CD4-positive, alpha-beta T cell treated with Interleukin-15 for 4 hours (primary cell): ENCODE data around the gene ZDHHC19.
A peak's percentile ranks its signal among the peaks of the same experiment; 100 is the strongest.
"Not testable (repeated sequence)": the region's sequence is repeated elsewhere in the genome, so short reads cannot be mapped to it uniquely, and the experiment has no call there.

Source experiments
- DNase-seq: peaks from one replicate; pipeline ENCODE4 v3.0.0-alpha.2; 2020; ENCODE audit warnings: low spot score

Gene ZDHHC19

DNA sequence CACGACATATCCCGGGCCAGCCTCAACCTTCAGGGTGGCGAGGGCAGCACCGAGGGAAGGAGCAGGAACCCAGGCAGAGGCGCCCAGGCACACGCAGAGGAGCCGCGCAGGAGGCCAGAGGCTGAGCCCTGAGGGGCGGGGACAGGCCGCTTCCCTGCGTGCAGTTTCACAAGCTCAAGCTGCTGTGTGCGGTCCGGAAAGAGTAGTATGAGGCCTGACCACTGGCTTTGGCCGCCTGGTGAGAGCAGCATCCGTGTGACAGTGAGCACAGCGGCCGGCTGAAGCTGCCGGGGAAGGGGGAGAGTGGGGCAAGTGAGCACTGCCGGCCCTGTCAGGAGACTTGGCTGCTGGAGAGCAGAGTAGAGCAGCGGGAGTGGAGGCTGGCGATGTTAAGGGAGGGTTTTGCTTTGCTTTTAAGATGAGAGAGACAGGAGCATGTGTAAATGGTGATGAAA, 8.7 kb downstream of the ZDHHC19 start:
- no peak for DNase-seq

DNA sequence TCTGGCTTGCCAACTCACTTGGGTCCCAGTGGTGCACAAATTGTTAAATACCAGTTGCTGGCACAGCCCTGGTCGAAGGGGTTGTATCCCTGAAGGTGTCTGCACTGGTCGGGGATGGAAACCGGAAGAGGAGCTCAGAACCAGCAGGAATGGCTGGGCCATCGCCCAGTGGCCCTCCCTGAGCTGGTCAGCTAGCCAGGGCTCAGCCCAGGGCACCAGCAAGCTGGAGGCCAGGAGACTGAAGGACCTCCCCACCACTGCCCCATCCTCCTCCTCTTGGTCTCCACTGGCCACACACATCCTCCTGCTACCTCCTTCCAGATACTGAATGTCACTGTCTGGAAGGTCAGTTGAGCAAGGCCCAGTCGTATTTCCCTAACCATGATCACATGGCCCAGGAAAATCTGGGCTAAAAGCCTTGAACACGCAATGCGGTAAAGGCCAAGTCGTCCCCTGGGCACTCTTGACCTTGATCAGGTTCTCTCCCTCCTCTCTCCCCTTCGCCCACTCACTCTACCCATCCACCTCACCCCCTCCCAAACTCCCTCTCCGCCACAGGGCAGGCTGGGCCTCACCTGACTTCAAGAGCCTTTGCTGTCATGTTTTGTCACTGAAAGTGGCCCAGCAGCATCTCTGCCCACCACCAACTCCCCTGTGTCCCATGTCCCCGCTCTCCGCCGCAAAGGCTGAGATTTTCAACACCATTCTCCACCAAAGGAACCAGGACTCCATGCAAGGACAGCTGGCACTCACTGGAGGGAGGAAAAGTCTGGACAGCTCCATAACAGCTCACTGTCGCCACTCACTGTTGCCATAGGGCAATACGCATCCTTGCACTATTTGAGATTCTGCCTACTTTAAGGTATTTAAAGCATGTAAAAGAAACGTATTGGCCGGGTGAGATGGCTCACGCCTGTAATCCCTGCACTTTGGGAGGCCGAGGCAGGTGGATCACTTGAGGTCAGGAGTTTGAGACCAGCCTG, 12.1 kb downstream of the ZDHHC19 start:
- DNase-seq = no peak

DNA sequence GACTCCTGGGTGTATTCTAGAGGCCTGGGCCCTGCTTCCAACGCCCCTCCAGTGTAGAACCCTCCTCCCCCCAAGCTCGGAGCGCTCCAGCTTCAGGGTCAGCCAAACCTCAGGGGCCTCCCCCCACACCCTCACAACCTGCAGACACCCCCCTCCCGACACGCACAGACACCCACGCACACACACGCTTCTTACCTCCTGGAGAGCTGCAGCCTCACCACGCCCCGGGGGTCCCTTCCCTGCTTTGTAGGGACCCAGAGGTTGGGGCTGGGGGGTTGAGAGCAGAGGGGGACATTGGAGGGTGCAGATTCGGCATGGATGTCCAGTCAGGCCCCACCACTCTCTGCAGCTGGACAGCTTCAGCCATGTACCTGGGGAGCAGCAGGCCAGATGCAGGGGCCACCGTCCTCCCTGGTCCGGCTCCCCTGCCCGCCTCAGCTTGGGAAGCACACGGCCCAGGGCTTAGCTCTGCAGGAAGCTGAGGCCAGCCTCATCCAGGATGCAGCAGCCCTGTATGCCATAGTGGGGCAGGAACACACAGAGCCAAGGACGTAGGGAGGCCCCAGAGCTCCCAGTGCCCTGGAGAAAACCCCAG, 13.0 kb downstream of the ZDHHC19 start:
- DNase-seq = no peak

DNA sequence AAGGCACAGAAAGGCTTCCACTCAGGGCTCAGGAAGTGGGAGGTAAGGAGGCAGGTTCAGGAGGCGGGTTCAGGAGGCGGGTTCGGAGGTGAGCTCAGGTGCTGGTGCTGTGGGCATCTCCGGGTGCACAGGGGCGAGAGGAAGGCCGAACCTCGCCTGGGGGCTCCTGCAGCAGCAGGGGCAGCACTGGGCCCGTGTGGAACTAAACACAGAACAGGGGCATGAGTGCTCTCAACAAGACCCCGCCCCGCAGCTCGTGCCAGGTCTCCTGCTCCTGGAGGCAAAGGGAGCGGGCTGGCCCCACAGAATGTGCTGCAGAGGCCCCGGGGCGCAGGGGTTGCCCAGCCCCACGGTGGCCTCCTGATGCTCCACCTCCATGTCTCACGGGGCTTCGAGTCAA, 13.7 kb downstream of the ZDHHC19 start:
- no peak for DNase-seq

DNA sequence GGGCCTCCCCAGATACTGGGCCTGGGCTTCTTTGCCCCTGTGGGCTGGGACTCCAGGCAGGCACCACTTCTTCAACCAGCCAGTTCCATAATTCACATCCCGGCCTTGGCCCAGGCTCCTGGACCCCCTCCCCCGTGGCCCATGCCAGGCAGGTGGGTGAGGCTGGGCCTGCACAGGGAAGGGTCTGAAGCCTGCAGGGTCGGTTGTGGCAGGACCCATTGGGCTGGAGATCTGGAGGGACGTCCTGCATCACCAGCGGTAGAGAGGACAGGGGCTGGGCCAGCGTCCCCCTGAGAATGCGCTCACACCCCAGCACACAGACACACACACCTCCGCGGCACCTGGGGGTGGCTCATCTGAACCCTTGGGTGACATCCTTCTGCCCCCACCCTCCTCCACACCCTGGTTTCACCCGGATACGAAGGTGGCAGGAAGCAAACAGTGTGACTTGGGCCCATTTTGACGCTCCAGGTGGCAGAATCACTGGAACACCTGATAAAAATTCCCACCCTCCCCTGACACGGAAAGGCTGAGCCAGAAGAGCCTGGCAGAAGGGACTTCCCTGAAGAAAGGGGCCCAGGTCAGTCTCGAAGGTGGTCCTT, 15.4 kb downstream of the ZDHHC19 start:
- peak; percentile 31 for DNase-seq

DNA sequence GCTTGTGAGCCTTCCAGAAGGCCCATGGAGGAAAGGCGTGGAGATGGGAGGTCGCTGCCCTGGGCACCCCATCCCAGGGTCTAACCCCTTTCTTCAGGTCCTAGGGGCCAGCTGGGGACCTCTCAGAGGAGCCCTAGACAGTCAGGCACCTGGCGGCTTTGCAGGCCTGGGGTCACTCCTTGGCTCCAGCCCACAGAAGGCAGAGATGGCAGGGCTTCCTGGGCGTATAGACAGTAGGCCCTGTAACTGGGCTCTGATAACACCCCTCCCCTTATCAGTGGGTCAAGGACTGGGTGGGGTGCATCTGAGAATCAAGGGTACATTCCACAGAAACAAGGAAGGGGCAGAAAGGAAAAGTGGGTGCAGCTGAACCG, 16.7 kb downstream of the ZDHHC19 start:
- no peak for DNase-seq

DNA sequence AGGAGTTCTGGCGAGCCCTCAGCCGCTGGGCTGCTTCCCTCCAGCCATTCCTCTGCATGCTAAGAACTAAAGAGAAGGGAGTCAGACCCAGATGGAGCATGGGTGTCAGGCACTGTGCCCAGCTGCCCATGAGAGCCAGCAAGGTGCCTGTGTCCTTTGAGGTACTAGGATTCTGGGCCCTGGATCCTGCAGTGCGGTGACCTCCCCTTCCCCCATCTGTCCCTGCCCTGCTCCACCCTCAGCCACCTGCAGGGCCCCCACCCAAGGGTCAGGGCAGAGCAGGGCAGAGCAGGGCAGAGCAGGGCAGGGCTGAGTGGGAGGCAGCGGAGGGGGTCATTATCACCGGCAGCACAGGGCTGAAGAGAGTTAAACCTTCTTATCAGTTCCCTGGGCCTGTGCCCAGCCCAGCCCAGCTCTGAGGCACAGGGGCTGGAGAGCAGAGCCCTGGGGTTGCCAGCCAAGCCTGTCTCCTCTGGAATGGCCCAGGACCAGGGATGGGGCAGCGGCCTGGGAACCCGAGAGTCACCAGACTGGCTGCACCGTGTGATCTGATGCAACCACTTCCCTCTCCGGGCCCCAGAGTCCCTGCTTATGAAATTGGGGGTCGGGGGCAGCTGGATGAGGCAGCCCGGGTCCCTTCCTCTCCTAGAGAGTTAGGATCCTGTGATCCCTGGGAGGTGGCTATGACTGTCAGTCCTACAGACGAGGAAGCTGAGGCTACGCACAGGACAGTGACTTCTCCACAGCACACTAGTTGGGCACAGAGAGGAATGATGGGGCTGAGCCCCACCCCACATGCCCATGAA, 17.3 kb downstream of the ZDHHC19 start:
- DNase-seq = no peak

DNA sequence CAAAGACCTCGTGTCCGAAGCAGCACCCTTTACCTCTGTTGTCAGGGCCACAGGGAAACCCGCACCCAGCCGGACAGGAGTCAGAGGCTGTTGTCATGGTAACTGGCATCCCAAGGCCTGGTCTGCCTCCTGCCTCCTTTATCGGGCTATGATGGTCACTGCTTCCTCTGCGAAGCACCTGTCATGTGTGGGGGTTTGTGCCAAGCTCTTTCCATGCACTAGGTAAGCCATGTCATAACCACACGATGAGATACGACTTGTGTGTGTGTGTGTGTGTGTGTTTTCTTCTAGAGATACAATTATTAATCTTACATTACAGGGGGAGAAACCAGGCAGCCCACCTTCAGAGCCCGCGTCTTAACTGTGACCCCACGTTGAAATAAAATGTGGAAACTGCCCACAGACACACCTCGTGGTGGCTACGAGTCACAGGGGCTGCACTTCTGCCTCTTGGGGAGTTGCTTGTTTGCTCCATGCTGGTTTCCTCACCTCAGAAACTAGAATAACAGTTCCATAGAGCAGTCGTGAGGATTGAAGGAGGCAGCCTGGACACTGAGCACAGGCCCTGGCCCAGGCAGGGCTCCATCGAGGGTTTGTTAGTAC, 18.0 kb downstream of the ZDHHC19 start:
- no peak for DNase-seq

DNA sequence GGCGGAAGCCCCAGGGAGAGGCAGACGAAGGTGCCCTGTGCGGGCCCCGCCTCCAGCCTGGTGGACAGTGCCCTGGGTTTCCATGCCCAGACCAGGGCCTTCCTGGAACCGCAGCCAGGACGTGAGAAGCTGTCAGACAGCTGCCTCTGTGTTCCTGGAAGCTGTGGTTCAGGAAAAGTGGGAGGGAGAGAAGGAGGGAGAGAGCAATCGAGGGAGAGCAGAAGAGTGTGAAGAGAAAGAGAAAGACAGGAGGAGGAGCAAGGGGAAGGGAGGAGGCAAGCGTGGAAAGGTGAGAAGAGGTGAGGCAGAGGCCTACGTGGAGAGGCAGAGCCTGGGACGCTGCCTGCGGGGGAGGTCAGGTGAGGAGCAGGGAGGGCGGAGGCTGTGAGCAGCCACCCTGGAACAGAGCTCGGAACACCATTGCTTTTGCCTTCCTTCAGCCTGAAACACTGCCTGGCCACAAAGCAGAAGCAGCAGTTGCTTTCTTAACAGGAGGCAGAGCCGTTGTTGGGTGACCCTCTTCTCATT, 18.6 kb downstream of the ZDHHC19 start:
- no peak for DNase-seq

DNA sequence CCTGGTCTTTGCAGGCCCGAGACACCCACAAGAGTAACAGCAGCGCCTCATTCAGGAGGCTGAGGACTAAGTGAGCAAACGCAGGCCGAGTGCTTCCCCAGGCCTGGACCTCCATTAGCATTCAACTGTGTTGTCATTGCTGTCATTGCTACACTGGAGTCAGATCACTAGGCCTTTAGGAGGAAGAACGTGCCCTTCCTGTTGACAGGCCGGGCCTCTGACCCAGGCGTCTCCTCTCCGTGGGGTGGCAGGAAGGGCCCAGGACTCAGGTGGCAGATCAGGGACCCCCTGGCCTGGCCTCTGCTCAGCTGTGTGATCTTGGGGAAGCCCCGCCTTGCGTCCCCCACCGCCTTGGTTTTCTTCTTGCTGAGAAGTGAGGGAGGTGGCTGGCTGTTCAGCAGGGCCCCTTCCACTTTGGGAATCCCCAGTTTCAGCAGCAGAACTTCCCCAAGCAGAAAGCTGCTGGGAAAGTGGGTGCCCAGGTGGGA, 19.1 kb downstream of the ZDHHC19 start:
- peak; percentile 61 for DNase-seq

DNA sequence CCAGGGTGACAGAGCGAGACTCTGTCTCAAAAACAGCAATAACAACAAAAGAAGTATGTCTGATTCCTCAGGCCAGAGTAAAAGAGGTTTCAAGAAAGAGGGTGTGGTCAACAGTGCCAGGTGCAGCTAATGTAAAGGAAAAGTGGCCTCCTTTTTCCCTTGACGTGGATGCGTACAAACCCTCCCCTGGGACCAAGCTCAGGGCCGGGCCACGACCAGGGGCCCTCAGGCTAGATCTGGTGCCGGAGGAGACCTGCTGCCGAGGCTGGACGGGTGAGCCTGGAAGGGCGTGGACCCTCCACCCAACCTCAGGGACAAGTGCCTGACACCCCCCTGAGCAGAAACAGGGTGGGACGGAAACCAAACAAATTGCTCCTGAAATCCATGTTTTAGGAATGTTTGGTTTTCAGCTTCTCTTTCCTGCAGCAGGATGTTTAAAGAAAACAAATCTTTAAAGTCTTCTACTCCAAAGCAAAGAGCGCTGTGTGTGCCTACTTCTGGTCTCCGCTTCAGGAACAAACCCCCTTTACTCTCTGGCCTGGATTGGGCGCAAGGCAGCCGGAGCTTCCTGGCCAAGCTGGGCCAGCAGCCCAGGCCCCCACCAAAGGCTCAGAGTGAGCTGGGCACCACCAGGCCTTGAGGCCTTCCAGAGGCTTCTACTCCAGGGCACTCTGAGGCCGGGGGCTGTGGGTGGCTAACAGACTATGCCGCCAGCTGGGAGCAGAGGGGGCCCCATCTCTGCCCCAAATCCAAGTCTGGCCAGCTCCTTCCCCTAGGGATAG, 21.4 kb downstream of the ZDHHC19 start:
- no peak for DNase-seq

DNA sequence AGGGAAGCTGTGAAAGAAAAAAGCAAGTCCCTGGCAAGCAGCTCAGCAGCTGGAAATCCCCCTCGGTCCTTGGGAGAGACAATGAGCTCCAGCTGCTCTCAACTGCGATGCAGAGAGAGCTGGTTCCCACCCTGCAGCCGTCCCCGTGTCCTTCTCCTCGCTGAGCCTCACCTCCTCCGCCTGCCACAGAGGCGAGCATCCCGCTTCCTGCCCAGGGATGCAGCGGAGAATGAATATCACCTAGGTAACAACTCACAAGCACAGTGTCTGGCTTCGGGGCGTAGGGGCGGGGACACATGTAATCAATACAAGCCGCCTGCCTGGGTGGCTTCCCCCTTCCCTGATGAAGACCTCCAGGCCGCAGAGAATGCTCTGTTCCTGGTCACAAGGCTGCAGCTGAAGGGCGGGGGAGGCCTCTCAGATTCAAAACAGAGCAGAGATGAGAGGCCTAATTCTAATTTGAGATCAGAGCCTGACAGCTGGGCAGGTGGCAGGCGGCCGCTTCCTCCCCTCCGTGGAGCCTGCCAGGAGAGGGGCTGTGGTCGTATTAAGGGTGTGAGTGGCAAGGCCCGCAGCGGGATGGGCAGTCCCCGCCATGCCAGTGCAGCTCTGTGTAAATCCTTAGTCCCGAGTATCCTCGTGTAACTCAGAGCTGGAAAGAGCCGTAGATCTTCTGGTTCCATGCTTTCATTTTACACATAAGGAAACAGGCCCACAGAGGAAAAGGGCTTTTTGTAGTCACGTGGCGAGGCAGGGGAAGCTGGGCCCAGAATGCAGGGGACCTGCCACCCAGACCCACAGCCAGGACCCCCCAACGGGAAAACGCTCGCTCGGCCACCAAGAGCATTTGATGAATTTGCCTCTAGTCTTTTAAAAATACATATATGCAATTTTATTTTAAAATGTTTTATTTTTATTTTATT, 24.3 kb downstream of the ZDHHC19 start:
- DNase-seq = peak; percentile 26

DNA sequence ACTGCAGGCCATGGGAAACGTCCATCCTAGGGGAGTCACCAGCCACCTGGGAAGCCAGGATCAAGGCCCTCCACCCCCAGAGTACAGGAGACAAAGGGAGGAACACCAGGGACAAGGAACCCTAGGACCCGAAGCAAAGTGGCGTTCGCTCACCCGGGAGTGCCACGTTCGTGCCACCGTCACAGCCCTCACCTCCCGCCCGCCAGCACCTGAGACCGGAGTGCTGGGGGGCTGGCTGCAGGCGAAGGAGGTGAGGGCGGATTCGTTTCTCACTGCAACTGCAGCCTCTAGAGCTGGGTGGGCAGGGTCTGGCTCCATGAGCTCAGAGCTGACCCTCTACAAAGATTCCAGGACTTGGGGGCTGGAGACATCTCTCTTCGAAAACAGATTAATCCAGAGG, 26.3 kb downstream of the ZDHHC19 start:
- DNase-seq = no peak

DNA sequence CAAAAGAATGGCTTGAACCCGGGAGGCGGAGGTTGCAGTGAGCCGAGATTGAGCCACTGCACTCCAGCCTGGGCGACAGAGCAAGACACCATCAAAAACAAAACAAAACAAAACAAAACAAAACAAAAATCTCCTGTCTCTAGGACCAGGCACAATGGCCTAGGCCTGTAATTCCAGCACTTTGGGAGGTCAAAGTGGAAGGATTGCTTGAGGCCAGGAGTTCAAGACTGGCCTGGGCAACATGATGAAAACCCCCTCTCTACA, 27.1 kb downstream of the ZDHHC19 start:
- DNase-seq = not testable (repeated sequence)

DNA sequence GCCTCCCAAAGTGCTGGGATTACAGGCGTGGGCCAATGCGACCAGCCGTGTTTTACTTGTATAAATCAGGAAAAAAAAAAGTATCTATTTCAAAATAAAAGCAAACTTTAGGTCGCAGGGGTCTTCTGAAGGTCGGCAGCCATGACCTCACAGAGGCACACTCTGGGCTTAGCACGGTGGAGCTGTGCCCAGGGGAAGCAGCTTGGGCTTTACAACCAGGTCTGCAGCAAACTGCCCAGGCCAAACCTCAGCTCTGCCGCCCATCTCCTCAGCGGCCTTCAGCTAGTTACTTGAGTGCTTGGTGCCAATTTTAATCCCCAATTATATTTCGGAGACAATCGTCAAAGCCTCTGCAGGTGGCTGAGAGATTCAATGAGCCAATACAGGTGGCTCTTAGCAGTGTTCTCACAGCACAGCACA, 30.1 kb downstream of the ZDHHC19 start:
- no peak for DNase-seq

DNA sequence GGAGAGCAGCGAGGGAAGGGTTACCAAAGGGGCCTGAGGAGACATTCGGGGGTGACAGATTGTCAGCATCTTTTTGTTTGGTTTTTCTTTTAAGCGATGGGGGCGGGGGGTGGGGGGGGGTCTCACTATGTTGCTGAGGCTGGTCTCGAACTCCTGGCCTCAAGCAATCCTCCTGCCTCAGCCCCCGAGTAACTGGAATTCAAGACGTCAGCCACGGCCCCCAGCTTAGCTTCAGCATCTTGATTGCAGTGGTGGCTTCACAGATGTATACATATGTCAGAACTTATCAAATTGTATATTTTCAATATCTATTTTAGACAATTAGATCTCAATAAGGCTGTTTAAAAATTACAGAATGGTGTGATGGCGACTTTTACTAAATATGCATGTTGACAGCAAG, 30.9 kb downstream of the ZDHHC19 start:
- DNase-seq = no peak

DNA sequence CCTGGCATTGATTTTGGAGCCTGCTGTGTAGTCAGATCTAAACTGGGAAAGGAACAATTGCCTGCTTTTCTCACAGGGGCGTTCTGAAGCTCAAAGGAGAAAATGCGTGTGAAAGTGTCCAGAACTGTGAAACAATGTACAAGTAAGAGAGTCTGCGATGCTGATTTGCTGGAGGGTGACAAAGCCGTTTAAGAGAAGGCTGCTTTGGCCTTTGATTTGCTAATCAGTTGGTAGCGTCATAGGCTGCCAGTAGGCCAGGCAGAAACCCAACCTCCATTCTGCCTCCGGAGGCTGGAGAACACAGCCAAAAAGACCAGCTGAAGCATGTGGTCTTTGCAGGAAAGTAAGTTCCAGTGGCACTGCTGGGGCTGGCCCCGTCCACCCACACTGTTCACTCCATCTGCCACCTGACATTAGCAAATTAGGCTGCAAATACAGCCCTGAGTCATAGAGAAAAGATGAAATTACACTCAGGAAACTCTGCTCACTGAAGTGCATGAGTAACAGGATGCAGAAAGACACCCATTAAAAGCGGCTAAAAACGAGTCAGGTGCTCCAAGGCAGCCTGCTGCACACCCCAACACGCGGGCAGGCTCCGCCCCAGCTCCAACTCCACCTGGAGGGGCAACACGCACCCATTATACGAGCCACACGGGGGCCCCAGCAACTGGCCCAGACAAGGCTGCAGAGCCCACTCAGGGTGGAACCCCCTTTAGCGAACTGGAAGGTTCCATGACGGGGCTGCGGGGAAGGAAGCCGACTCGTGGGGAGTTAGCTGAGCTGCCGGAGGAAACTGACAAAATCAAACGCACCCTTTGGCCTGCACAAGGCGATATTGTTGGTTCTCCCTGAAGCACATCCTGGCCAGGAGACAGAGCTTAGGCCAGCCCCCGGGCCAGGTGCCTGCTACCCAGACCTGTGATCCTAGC, 31.6 kb downstream of the ZDHHC19 start:
- peak; percentile 89 for DNase-seq

DNA sequence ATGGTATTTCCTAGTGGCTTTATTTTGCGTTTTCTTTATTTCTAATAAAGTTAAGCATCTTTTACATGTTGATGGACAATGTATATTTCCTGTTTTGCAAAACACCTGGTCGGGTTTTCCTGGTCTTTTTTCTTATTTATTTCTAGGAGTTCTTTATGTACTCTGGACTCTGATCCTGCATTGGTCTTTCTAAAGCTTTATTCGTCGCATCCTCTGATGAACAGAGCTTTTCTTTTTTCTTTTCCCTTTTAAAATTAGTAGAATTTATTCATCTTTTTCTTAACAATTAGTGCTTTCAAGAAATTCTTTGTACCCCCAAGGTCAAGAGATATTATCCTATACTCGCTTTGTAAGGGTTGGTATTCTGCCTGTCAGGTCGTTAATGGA, 32.2 kb downstream of the ZDHHC19 start:
- no peak for DNase-seq

DNA sequence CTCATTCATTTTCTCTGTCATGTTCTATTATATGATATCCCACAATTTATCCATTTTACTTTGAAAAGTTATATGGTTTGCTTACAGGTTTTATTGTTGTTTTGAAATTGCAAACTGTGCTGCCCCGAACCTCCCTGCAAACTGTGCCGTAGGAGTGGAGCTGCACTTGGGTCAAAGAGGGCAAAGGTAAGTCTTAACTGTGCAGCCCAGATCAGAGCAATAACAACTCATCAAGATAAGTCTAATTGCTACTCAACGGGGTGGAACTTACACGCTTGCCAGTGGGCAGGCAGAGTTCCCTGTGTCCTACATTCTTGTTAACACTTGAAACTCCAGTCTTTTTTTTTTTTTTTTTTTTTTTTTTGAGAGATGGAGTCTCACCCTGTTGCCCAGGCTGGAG, 33.2 kb downstream of the ZDHHC19 start:
- no peak for DNase-seq
